ENCODE measurements around the gene NCKAP5.
A peak's percentile ranks its signal among the peaks of the same experiment; 100 is the strongest.
"Not testable (repeated sequence)": the region's sequence is repeated elsewhere in the genome, so short reads cannot be mapped to it uniquely, and the experiment has no call there.

Gene NCKAP5

GRCh38 chr2:133519677-133520076 lies 48.6 kb downstream of the NCKAP5 start:
- not testable (repeated sequence) for DNase-seq

- DNase-seq: no peak
Measured at GRCh38 chr2:133518700-133519344, 49.4 kb downstream of the NCKAP5 start.

GRCh38 chr2:133517876-133518275 lies 50.4 kb downstream of the NCKAP5 start:
- DNase-seq: no peak

GRCh38 chr2:133516405-133517026 lies 51.7 kb downstream of the NCKAP5 start:
- DNase-seq: no peak

GRCh38 chr2:133515271-133515670 lies 53.0 kb downstream of the NCKAP5 start:
- DNase-seq: peak; percentile 10 to 72

- DNase-seq: no peak
Measured at GRCh38 chr2:133513893-133514292, 54.4 kb downstream of the NCKAP5 start.

GRCh38 chr2:133512121-133512520 lies 56.1 kb downstream of the NCKAP5 start:
- no peak for DNase-seq

- DNase-seq: no peak
Measured at GRCh38 chr2:133511679-133512078, 56.6 kb downstream of the NCKAP5 start.

- no peak for DNase-seq
Measured at GRCh38 chr2:133509777-133510176, 58.5 kb downstream of the NCKAP5 start.

GRCh38 chr2:133508546-133509165 lies 59.6 kb downstream of the NCKAP5 start:
- DNase-seq: no peak

GRCh38 chr2:133506996-133507395 lies 61.3 kb downstream of the NCKAP5 start:
- DNase-seq: peak; percentile 94 to 96

- no peak for DNase-seq
Measured at GRCh38 chr2:133504566-133505505, 63.4 kb downstream of the NCKAP5 start.

- no peak for DNase-seq
Measured at GRCh38 chr2:133503927-133504326, 64.3 kb downstream of the NCKAP5 start.

- DNase-seq: no peak
Measured at GRCh38 chr2:133503323-133503722, 64.9 kb downstream of the NCKAP5 start.

GRCh38 chr2:133502678-133503077 lies 65.6 kb downstream of the NCKAP5 start:
- no peak for DNase-seq

- DNase-seq: no peak
Measured at GRCh38 chr2:133500917-133501316, 67.3 kb downstream of the NCKAP5 start.

- no peak for DNase-seq
Measured at GRCh38 chr2:133498662-133499585, 69.3 kb downstream of the NCKAP5 start.

GRCh38 chr2:133497951-133498565 lies 70.2 kb downstream of the NCKAP5 start:
- DNase-seq: no peak

- DNase-seq: no peak
Measured at GRCh38 chr2:133497270-133497893, 70.9 kb downstream of the NCKAP5 start.

GRCh38 chr2:133496501-133497269 lies 71.6 kb downstream of the NCKAP5 start:
- no peak for DNase-seq
